Right ventricle myocardium superior (tissue), 1 donor: ENCODE results near the gene MST1. TPM values are rescaled to one million over a fixed set of nuclear protein-coding genes. Genes with fewer than 3 reads are reported as not detected.

Experiments used
- ATAC-seq: fragments of 200-7000 bp; cut with Tn5 transposase; one replicate; pipeline ENCODE4 v1.9.1; 2020; ENCODE audit warnings: mild to moderate bottlenecking; ENCODE audit not compliant: poor library complexity
- DNase-seq: peaks from one replicate; pipeline ENCODE4 v3.0.0-alpha.2; 2020
- intact Hi-C: fragments of 100-400 bp; cut with DNase I; formaldehyde crosslinking; loops from one replicate; pipeline ENCODE4 v1.11.2; 2022
- total RNA-seq: library from RNA; stranded (reverse); fragmentation: NEBNext Ultra II Directional; extraction: Animal tissue kit (Norgen Biotek cat#: 25700); gene quantifications from one replicate; pipeline ENCODE4 v1.2.1, GENCODE V29; 2021
- donor health status: DM: no; HTN: yes; CAD: no; lungs with severe emphysema.

The MST1 gene
- total RNA-seq, 1 donor from 2014 or later, result 3.7 TPM

DNA sequence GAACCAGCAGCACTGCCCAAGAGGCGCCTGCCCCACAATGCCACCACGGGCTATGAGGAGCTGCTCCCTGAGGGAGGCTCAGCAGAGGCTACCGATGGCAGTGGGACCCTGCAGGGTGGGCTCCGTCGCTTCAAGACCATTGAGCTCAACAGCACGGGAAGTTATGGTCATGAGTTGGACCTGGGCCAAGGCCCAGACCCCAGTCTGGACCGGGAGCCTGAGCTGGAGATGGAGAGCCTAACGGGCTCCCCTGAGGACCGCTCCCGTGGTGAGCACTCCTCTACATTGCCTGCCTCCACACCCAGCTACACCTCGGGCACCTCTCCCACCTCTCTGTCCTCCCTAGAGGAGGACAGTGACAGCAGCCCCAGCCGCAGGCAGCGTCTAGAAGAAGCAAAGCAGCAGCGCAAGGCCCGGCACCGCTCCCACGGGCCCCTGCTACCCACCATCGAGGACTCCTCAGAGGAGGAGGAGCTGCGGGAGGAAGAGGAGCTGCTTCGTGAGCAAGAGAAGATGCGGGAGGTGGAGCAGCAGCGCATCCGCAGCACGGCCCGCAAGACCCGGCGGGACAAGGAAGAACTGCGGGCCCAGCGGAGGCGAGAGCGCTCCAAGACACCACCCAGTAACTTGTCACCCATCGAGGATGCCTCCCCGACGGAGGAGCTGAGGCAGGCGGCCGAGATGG lies 36.9 kb downstream of the MST1 start:
- peak; percentile 17 for DNase-seq
- intact Hi-C loops, result no loop called here
- ATAC-seq, result no peak

GRCh38 chr3:49650637-49651036 lies 38.6 kb downstream of the MST1 start:
- intact Hi-C loops, result no loop called here
- no peak for DNase-seq

GRCh38 chr3:49650177-49650576 lies 39.1 kb downstream of the MST1 start:
- DNase-seq (no peak), ATAC-seq (no peak)
- intact Hi-C loops, result no loop called here

More at GRCh38 chr3:49650637-49651036, 38.6 kb downstream of the MST1 start:
- ATAC-seq, result no peak

- ATAC-seq, result no peak
- no peak for DNase-seq
- intact Hi-C loops, result no loop called here
Observed at GRCh38 chr3:49649576-49649975, 39.7 kb downstream of the MST1 start.

DNA sequence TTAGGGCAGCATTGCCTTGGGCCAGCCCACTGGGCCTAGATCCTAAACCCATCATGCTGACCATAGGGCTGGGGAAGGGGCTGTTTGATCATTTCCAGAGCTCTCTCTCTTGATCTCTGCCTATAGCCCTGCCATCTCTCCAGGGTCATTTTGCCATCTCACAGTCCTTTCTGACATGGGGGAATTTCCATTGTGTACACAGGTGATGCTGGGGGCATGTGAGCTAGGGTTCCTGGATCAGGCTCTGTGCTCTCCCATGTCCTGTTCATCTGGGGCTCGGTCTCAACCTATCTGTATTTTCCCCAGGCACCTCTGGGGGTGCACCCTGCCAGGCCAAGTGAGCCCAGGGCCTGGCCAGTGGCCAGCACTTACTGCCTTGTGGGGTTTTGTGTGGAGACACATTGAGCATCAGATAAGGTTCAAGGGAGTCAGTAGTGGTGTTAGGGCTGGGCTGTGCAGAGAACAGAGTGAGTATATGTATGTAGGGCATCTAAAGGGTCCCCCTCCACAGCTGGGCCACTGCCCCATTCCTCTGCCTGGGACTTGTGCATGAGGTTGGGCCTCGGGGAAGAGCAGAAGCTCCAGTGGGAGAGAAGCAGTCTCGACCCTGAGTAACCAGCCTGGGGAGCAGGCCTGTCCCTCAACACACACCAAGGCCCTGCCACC lies 40.8 kb downstream of the MST1 start:
- DNase-seq, result no peak
- ATAC-seq, result no peak
- intact Hi-C loops, result no loop called here

GRCh38 chr3:49647741-49648140 lies 41.5 kb downstream of the MST1 start:
- intact Hi-C loops, result no loop called here
- peak; percentile 94 for ATAC-seq
- peak; percentile 58 for DNase-seq

- no peak for DNase-seq
- ATAC-seq, result no peak
- intact Hi-C loops, result no loop called here
Observed at GRCh38 chr3:49646236-49646635, 43.0 kb downstream of the MST1 start.

DNA sequence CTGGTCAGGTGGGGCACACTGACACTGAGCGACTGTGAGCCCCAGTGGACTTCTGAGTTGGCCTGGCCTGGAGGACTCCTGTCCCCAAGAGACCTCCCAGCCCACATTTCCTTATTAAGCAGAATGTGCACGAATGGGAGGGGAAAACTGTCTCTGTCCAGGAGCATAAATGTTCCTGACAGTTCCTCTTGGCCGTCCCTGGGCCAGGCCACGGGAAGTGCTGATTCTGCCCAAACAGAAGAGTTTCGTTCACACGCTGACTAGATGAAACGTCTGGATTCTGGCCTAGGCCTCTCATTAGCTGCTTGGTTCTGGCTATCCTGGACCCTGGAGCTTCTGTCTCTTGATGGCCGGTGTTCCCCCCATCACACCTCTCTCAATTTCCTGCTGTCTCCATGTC lies 44.6 kb downstream of the MST1 start:
- intact Hi-C loops, result no loop called here
- DNase-seq (no peak), ATAC-seq (no peak)

DNA sequence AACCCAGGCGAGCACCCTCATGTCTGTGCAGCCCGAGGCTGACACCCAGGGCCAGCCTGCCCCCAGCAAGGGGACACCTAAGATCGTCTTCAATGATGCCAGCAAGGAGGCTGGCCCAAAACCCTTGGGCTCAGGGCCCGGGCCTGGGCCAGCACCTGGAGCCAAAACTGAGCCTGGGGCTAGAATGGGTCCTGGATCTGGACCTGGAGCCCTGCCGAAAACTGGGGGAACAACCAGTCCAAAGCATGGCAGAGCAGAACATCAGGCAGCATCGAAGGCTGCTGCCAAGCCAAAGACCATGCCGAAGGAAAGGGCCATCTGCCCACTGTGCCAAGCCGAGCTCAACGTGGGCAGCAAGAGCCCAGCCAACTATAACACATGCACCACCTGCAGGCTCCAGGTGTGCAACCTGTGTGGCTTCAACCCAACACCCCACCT lies 46.5 kb downstream of the MST1 start:
- ATAC-seq, result no peak
- intact Hi-C loops, result no loop called here
- no peak for DNase-seq

- DNase-seq (no peak), ATAC-seq (no peak)
- intact Hi-C loops, result no loop called here
Observed at GRCh38 chr3:49641921-49642707, 47.2 kb downstream of the MST1 start.

- ATAC-seq (no peak), DNase-seq (no peak)
- intact Hi-C loops, result no loop called here
Observed at GRCh38 chr3:49641292-49641691, 48.0 kb downstream of the MST1 start.

- intact Hi-C loops, result no loop called here
- ATAC-seq, result no peak
- DNase-seq, result no peak
Observed at GRCh38 chr3:49639551-49639950, 49.7 kb downstream of the MST1 start.

DNA sequence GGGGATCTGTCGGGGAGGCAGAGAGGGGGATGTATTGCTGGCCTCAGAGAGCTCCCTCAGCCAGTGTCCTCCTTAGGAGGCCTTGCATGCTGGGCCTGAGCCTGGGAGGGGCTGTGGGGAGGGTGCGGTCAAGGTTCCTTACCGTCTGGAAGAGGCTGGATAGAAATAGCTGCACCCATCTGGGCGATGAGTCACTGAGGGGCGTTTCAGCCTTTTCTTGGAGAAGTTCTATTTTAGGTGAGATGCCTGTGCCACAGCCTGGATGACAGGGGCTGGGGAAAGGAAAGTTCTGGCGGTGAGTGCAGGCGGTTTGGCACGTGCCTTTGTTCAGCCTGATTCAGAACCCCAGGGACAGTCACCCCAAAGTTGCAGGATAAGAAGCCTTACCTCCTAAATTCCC lies 50.8 kb downstream of the MST1 start:
- ATAC-seq (no peak), DNase-seq (no peak)
- intact Hi-C loops, result no loop called here

- DNase-seq, result no peak
- ATAC-seq, result no peak
- intact Hi-C loops, result no loop called here
Observed at GRCh38 chr3:49636883-49637609, 52.2 kb downstream of the MST1 start.

DNA sequence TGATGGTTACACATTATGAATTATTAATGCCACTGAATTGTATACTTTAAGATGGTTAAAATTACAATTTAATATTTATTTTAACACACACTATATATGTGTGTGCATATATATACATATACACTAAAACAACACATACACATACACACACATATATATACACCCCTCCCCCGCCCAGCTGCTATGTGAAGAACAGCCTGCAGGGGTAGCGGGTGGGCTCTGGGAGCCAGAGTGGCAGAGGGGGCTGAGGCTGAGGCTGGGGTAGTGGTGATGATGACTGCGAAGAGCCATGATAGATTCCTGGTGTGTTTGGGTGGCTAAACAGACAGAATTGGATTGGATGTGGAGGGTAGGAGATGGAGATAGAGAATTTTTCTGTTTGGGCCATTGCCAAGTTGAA lies 54.5 kb downstream of the MST1 start:
- intact Hi-C loops, result no loop called here
- ATAC-seq, result no peak

More for the DNA sequence above, 54.5 kb downstream of the MST1 start:
- DNase-seq, result no peak
